Activated CD8-positive, alpha-beta T cell treated with anti-CD3 and anti-CD28 coated beads for 36 hours (primary cell): ENCODE data around the gene ZNF385A. TPM values are rescaled to one million over a fixed set of nuclear protein-coding genes. Genes with fewer than 3 reads are reported as not detected.

Experiments used
- ATAC-seq: fragments of 200-7000 bp; cut with Tn5 transposase; one replicate; pipeline ENCODE4 v1.10.0; 2021; ENCODE audit warnings: mild to moderate bottlenecking, moderate library complexity
- CTCF ChIA-PET: fragments of 350-600 bp; sonication (Branson Sonifier 250); formaldehyde crosslinking; loops from one replicate; lab custom pipeline; 2021; ENCODE audit warnings: antibody characterized with exemption; lab: Charles Lee
- POLR2A ChIA-PET: fragments of 350-600 bp; sonication (Branson Sonifier 250); formaldehyde crosslinking; loops from one replicate; lab custom pipeline; 2021; ENCODE audit warnings: antibody characterized with exemption; lab: Charles Lee
- DNase-seq: peaks from one replicate; pipeline ENCODE4 v3.0.0-alpha.2; 2020
- H3K27ac Mint-ChIP-seq: one replicate; pipeline ENCODE4 v1.8.0; 2021; ENCODE audit warnings: mild to moderate bottlenecking, mixed read lengths
- H3K27me3 Mint-ChIP-seq: one replicate; pipeline ENCODE4 v1.8.0; 2021; ENCODE audit warnings: mixed read lengths
- H3K36me3 Mint-ChIP-seq: one replicate; pipeline ENCODE4 v1.8.0; 2021; ENCODE audit warnings: low read depth, mixed read lengths
- H3K4me1 Mint-ChIP-seq: one replicate; pipeline ENCODE4 v1.8.0; 2021; ENCODE audit warnings: low read depth, mixed read lengths
- H3K4me3 Mint-ChIP-seq: one replicate; pipeline ENCODE4 v1.8.0; 2021; ENCODE audit warnings: mild to moderate bottlenecking, moderate library complexity, mixed read lengths
- H3K9me3 Mint-ChIP-seq: one replicate; pipeline ENCODE4 v1.8.0; 2021; ENCODE audit warnings: mixed read lengths
- intact Hi-C: fragments of 100-400 bp; cut with micrococcal nuclease; formaldehyde crosslinking; loops from one replicate; pipeline ENCODE4 v1.10.0; 2022
- total RNA-seq, 2 experiments: library from RNA; stranded (reverse); gene quantifications; one replicate each; pipeline ENCODE4 v1.2.3, GENCODE V29; 2021
- TF ChIP-seq, protein P1 (sequence below): fragments of 200-600 bp; IDR thresholded peaks from one replicate; pipeline ENCODE4 v1.8.0; 2022; ENCODE audit warnings: antibody characterized with exemption, mild to moderate bottlenecking

The ZNF385A gene
- total RNA-seq, 2 experiments from 2014 or later = 1.1 to 2.5 TPM

DNA sequence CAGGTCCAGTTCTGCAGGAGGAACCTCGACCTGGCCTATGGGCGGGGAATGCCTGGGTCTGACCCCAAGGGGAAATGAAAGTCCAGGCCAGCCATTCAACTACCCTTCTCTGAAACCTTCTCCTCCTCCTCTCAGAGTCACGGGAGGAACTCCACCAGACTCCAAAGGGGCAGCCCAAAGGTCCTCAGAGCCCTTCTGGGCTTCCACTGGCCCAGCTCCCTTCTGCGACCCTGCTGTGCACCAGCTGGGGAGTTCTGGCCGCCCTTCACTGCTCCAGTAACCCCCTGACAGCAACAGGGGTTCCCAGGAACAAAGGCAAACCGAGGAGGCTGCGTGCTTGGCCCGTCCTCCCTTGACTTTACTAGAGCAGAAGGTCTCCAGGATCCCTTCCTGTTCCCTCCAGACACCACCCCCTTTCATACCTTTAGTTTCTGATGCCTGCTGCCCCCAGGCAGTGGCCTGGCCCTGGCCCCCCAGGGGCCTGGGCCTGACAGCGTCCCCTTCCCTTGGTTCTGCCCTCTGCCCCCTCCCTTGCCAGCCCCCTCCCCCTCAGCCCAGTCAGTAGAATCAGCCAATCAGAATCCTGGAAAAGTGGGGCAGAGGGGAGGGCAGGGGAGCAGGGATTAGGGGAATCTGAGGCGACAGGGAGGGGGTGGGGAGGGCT lies 850 bp upstream of the ZNF385A start:
- POLR2A ChIA-PET = interaction anchor here (0.9 to 1.1 kb wide), 3 partner anchors 32 to 136 kb away, joined by 3 to 4 read pairs (median 3); no protein-coding TSS in a partner anchor
- Mint-ChIP-seq H3K27ac (no peak overlapping the region), H3K27me3 (no peaks in the 10 kb centered on the region), H3K36me3 (no peaks in the 10 kb centered on the region), H3K9me3 (no peaks in the 10 kb centered on the region), H3K4me3 (no peak overlapping the region), H3K4me1 (peaks cover 12% of the 10 kb centered on the region)
- CTCF ChIA-PET = interaction anchor here (1.7 to 7.9 kb wide), 3 partner anchors 14 to 17 kb away, joined by 10 to 74 read pairs (median 24); no protein-coding TSS in a partner anchor
- DNase-seq (no peak), ATAC-seq (no peak)
- TF ChIP-seq, protein P1, sequence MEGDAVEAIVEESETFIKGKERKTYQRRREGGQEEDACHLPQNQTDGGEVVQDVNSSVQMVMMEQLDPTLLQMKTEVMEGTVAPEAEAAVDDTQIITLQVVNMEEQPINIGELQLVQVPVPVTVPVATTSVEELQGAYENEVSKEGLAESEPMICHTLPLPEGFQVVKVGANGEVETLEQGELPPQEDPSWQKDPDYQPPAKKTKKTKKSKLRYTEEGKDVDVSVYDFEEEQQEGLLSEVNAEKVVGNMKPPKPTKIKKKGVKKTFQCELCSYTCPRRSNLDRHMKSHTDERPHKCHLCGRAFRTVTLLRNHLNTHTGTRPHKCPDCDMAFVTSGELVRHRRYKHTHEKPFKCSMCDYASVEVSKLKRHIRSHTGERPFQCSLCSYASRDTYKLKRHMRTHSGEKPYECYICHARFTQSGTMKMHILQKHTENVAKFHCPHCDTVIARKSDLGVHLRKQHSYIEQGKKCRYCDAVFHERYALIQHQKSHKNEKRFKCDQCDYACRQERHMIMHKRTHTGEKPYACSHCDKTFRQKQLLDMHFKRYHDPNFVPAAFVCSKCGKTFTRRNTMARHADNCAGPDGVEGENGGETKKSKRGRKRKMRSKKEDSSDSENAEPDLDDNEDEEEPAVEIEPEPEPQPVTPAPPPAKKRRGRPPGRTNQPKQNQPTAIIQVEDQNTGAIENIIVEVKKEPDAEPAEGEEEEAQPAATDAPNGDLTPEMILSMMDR = no peak
- intact Hi-C loops = no loop called here

DNA sequence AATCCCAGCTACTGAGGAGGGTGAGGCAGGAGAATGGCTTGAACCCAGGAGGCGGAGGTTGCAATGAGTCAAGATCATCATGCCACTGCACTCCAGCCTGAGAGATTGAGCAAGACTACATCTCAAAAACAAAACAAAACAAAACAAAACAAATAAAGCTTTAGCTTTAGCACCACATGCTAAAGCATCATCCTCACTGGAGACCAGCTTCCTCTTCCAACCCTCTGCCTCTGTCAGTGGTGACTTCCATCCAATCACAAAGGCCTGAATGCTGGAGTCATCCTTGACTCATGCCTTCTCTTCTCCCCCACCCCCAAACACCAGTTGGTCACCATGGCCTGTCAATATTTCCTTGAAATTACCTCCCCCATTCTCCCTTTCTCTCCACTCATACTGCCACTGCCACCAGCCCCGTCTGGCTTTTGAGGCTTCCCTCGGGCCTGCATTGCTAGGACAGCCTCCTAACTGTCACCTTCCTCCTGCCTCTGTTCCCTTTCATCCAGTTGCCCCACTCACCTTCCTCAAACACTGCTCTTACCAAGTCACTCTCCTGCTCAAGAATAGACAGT lies 1.4 kb downstream of the ZNF385A start:
- TF ChIP-seq, protein P1 = no peak
- Mint-ChIP-seq H3K9me3 (no peaks in the 10 kb centered on the region), H3K27me3 (no peaks in the 10 kb centered on the region), H3K36me3 (no peaks in the 10 kb centered on the region), H3K27ac (no peak overlapping the region), H3K4me3 (no peak overlapping the region), H3K4me1 (peaks cover 14% of the 10 kb centered on the region)
- POLR2A ChIA-PET = interaction anchor here (1.5 kb wide), 1 partner anchor 55 kb away, joined by 3 read pairs; no protein-coding TSS in a partner anchor
- intact Hi-C loops = loop anchor here (5.0 kb wide), 1 partner anchor 91 kb away; no protein-coding TSS in a partner anchor
- CTCF ChIA-PET = interaction anchor here (0.9 to 7.9 kb wide), 9 partner anchors 10 to 167 kb away, joined by 3 to 74 read pairs (median 5); no protein-coding TSS in a partner anchor
- ATAC-seq (peak; percentile 77), DNase-seq (peak; percentile 61)

DNA sequence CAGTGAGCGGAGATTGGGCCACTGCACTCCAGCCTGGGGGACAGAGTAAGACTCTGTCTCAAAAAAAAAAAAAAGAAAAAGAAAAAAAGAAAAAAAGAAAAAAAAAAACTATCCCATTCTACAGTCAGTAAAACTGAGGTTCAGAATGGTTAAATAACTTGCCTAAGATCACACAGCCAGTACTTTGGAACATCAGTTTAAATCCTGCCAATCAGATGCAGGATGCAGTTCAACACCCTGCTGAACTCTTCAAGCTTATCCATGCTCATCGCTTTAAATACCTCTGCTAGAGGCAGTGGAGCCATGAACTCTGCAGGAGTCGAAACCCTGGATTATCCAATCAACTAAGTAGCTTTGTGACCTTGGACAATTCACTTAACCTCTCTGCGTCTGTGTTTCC lies 3.4 kb downstream of the ZNF385A start:
- ChIA-PET POLR2A (no interaction called here), CTCF (interaction anchor here (1.1 to 7.9 kb wide), 25 partner anchors 9 to 173 kb away, joined by 3 to 79 read pairs (median 18); no protein-coding TSS in a partner anchor)
- Mint-ChIP-seq H3K27ac (no peak overlapping the region), H3K4me3 (no peak overlapping the region), H3K4me1 (peaks cover 11% of the 10 kb centered on the region), H3K9me3 (no peaks in the 10 kb centered on the region), H3K36me3 (no peaks in the 10 kb centered on the region), H3K27me3 (no peaks in the 10 kb centered on the region)
- intact Hi-C loops = loop anchor here (5.0 kb wide), 1 partner anchor 89 kb away; no protein-coding TSS in a partner anchor
- DNase-seq (no peak), ATAC-seq (no peak)
- TF ChIP-seq, protein P1 = no peak

DNA sequence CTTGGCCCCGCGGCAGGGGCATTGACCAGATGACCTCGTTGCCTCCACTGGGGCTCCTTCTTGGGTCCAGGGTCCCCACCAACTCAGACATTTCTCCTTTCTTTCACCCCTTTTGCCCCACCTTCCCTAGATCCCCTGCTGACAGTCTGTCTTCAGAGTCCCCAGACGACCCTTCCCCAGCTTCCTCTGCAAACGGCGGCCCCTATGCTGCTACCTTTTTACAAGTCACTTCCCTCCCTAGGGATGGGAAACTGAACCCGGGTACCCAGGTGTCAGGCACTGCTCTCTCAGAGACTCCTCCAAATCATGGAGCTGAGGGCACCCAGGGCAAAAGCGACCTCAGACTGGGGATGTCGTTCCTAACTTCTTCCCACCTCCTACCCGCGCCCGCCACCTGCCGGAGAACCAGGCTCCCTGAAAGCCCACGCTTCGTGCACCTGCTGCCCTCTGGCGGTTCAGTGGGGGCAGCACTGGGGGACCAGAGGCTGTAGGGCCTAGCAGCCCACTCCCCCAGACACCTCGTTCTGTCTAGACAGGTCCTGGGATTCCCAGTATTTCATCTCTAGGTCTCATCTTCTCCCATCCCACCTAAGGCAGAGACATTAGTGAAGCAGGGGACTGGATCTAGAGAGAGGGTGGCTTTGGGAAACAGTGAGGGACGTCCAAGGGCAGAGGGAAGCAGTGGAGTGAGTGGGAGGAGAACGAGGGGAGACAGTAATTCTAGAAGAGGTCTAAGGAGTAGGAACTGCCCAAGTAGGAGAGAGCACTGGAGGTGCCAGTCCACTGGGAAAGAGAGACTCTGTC lies 4.9 kb downstream of the ZNF385A start:
- no peaks in the 10 kb centered on the region for H3K36me3 Mint-ChIP-seq
- TF ChIP-seq, protein P1 = peak; percentile 100
- peak overlapping the region; percentile 42 for H3K4me3 Mint-ChIP-seq
- DNase-seq (peak; percentile 93), ATAC-seq (peak; percentile 94)
- no peak overlapping the region for H3K27ac Mint-ChIP-seq
- POLR2A ChIA-PET = interaction anchor here (0.6 to 1.8 kb wide), 8 partner anchors 9 to 161 kb away, joined by 3 to 5 read pairs (median 4); no protein-coding TSS in a partner anchor
- peaks cover 11% of the 10 kb centered on the region for H3K4me1 Mint-ChIP-seq
- CTCF ChIA-PET = interaction anchor here (0.6 to 7.9 kb wide), 73 partner anchors 8 to 756 kb away, joined by 3 to 79 read pairs (median 5); partner anchors contain the start of genes COPZ1, NCKAP1L and NFE2
- no peaks in the 10 kb centered on the region for H3K27me3 Mint-ChIP-seq
- H3K9me3 Mint-ChIP-seq = no peaks in the 10 kb centered on the region
- intact Hi-C loops = loop anchor here (5.0 kb wide), 1 partner anchor 87 kb away; no protein-coding TSS in a partner anchor
